Pancreas (tissue), 10 donors: Measurements from ENCODE around the gene MYO1A. TPM values are rescaled to one million over a fixed set of nuclear protein-coding genes. Genes with fewer than 3 reads are reported as not detected.

ENCODE experiments used
- ATAC-seq, 4 donors: fragments of 200-7000 bp; cut with Tn5 transposase; one replicate each; pipeline versions ENCODE4 v1.8.0 to v1.9.1; 2020; ENCODE audit warnings: mild to moderate bottlenecking in 4 of 4, moderate library complexity in 4 of 4
- DNase-seq, 6 donors: peaks; one replicate each; pipeline ENCODE4 v3.0.0-alpha.2; 2020
- FAIRE-seq: peaks from 2 replicates; lab custom pipeline; 2012; peaks lifted over from hg19 to GRCh38; lab: Jason Lieb, UNC
- H3K27ac ChIP-seq, 4 donors: fragments of 200-600 bp; sonication (generic); 1 replicate in 3 of 4; 2 replicates in 1 of 4; pipeline versions ENCODE4 v1.5.0 to v1.8.0; 2020
- H3K27me3 ChIP-seq, 4 donors: fragments of 200-600 bp; one replicate each; pipeline ENCODE4 v1.8.0; 2021
- H3K36me3 ChIP-seq, 3 donors: fragments of 200-600 bp; sonication (generic) in 1 of 3; one replicate each; pipeline versions ENCODE4 v1.5.0 to v1.8.0; 2020 to 2021
- H3K4me1 ChIP-seq, 3 donors: fragments of 200-600 bp; one replicate each; pipeline ENCODE4 v1.8.0; 2021
- H3K4me3 ChIP-seq, 4 donors: fragments of 200-600 bp; sonication (generic) in 2 of 4; one replicate each; pipeline versions ENCODE4 v1.5.0 to v1.8.0; 2020 to 2021
- H3K9me3 ChIP-seq, 4 donors: fragments of 200-600 bp; one replicate each; pipeline ENCODE4 v1.8.0; 2021
- CTCF ChIP-seq, 4 donors: fragments of 200-600 bp; sonication (generic) in 3 of 4; IDR thresholded peaks; one replicate each; pipeline versions ENCODE4 v1.5.0 to v1.8.0; 2021; ENCODE audit warnings: antibody characterized with exemption in 4 of 4
- WGBS, 2 donors: extraction: QIAGEN DNeasy Blood & Tissue Kit; methylation state at CpG; one replicate each; pipeline ENCODE4 v1.1.7; 2013; 5-methylcytosine and 5-hydroxymethylcytosine counted together
- intact Hi-C, 3 donors: fragments of 100-400 bp; cut with DNase I; formaldehyde crosslinking; loops; one replicate each; pipeline versions ENCODE4 v1.11.1 to v1.14.2; 2022
- polyA plus RNA-seq, 2 donors: library from polyadenylated mRNA; stranded (reverse); fragments of 200-250 nt; gene quantifications; one replicate each; pipeline ENCODE4 v1.2.3, GENCODE V29; 2013
- total RNA-seq, 6 donors: library from RNA; stranded (reverse); fragmentation: NEBNext Ultra II Directional in 4 of 6; extraction: Animal tissue kit (Norgen Biotek cat#: 25700) in 4 of 6; gene quantifications; one replicate each; pipeline versions ENCODE4 v1.2.1 to v1.2.4, GENCODE V29; 2021 to 2023
- donor health status: healthy with polysubstance abuse.
- donor health status: DM: no; HTN: no; CAD: no; lungs with moderate emphysema.
- donor health status: DM: no; HTN: no; CAD: no.
- donor health status: control.
- donor health status: control.
- donor health status: Bipolar disorder and iron deficiency.
- donor health status: DM: yes; HTN: yes; CAD: no.
- donor health status: DM: no; HTN: no; CAD: no.
- donor health status: DM: no; HTN: no; CAD: no.
- donor health status: DM: yes; HTN: yes; CAD: no.

MYO1A gene
- total and polyA plus RNA-seq, 8 donors = 0.15 to 0.65 (median 0.47) TPM; not detected in 1

DNA sequence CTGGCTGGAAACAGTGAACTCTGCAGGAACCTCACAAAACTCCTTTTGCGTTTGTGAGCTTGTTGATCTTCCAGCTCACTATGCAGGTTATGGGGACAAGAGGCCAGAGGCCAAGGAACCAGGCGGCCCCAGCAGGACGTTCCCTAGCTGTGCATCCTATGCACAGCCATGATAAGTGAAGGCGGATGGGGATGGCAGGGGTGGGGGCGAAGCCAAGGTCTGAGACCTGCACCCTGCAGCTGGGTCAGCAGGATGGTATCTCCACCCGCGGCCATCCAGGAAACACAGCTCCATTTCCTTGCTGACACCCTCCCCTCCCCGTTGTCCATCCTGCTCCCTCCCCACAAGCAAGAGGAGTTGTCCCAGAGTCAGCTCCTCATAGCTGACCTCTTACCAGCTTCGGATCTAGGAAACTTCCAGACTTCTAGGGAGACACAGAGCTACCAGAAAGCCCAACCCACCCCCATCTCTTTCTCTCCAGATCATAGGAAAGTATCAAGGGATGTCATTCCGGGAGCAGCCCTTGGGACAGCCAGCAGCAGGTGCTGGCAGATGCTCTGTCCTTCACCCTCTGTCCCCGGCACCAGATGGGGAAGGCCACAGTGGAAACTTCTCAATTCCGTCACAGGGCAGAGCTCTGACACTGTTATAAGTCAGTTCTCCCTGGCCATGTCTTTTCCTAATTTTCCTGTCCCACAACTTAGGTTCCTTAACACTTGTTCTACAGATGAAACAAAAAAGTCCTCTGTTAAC lies 53.0 kb downstream of the MYO1A start:
- Histone ChIP-seq H3K27ac (no peak overlapping the region), H3K9me3 (no peaks in the 10 kb centered on the region), H3K4me1 (peaks cover 0 to 5% (median 4%) of the 10 kb centered on the region in 3 donors), H3K36me3 (peaks cover 0 to under 1% (median 0%) of the 10 kb centered on the region in 3 donors), H3K27me3 (no peaks in the 10 kb centered on the region), H3K4me3 (no peak overlapping the region)
- intact Hi-C loops = no loop called here
- TF ChIP-seq CTCF (IDR thresholded peaks at IDR 0.05) = no peak
- ATAC-seq (no peak), FAIRE-seq (no peak), DNase-seq (no peak)
- WGBS, 2 donors = 71 to 76% methylated on average over 12 of the region's 12 CpGs

GRCh38 chr12:56995930-56996496 lies 53.9 kb downstream of the MYO1A start:
- no peak overlapping the region for H3K27ac ChIP-seq
- intact Hi-C loops = no loop called here
- no peak for TF ChIP-seq CTCF (IDR thresholded peaks at IDR 0.05)

GRCh38 chr12:56995201-56995929 lies 54.6 kb downstream of the MYO1A start:
- Histone ChIP-seq H3K27ac (no peak overlapping the region), H3K27me3 (no peaks in the 10 kb centered on the region), H3K4me1 (no peaks in the 10 kb centered on the region), H3K36me3 (no peaks in the 10 kb centered on the region), H3K4me3 (no peak overlapping the region), H3K9me3 (no peaks in the 10 kb centered on the region)
- TF ChIP-seq CTCF (IDR thresholded peaks at IDR 0.05) = no peak
- FAIRE-seq = no peak
- ATAC-seq = no peak
- no peak for DNase-seq
- intact Hi-C loops = no loop called here
- 85 to 90% methylated on average over 26 of the region's 26 CpGs for WGBS, 2 donors

More at GRCh38 chr12:56995930-56996496, 53.9 kb downstream of the MYO1A start:
- ATAC-seq (no peak), FAIRE-seq (no peak), DNase-seq (no peak)
- 93 to 94% methylated on average over 11 of the region's 11 CpGs for WGBS, 2 donors
- no peaks in the 10 kb centered on the region for H3K9me3 ChIP-seq
- no peaks in the 10 kb centered on the region for H3K27me3 ChIP-seq
- no peaks in the 10 kb centered on the region for H3K4me1 ChIP-seq
- H3K36me3 ChIP-seq = no peaks in the 10 kb centered on the region
- H3K4me3 ChIP-seq = no peak overlapping the region

- H3K9me3 ChIP-seq = no peaks in the 10 kb centered on the region
- no peak overlapping the region for H3K27ac ChIP-seq
- no peak overlapping the region for H3K4me3 ChIP-seq
- intact Hi-C loops = no loop called here
- FAIRE-seq = no peak
- no peak for TF ChIP-seq CTCF (IDR thresholded peaks at IDR 0.05)
- ATAC-seq = no peak
- H3K27me3 ChIP-seq = no peaks in the 10 kb centered on the region
- H3K36me3 ChIP-seq = no peaks in the 10 kb centered on the region
- 74 to 80% methylated on average over 10 of the region's 10 CpGs for WGBS, 2 donors
- H3K4me1 ChIP-seq = no peaks in the 10 kb centered on the region
- no peak for DNase-seq
Measured at GRCh38 chr12:56994231-56994746, 55.6 kb downstream of the MYO1A start.
